T-helper 1 cell treated with Interleukin-12 subunit alpha and Interleukin-12 subunit beta and Interleukin-4 antibody, amounts not matched to agents 30 ng/mL and 1 ng/mL, for 36 hours (primary cell): ENCODE results near the gene HMGN1. TPM values are rescaled to one million over a fixed set of nuclear protein-coding genes. Genes with fewer than 3 reads are reported as not detected.

ENCODE experiments used
- intact Hi-C: fragments of 100-400 bp; cut with micrococcal nuclease; formaldehyde crosslinking; loops from one replicate; pipeline ENCODE4 v1.15.1; 2024
- total RNA-seq: library from RNA; stranded (reverse); gene quantifications from 2 replicates; pipeline ENCODE4 v1.2.3, GENCODE V29; 2022

HMGN1 gene
- total RNA-seq, 1 donor from 2014 or later: 306 TPM

GRCh38 chr21:39312112-39313041 is 36.5 kb downstream of the HMGN1 start:
- intact Hi-C loops: loop anchor here (1.0 to 2.0 kb wide), 6 partner anchors 37 to 546 kb away; partner anchors contain the start of genes HMGN1, LCA5L and PSMG1

GRCh38 chr21:39311164-39311563 is 37.7 kb downstream of the HMGN1 start:
- intact Hi-C loops: no loop called here

GRCh38 chr21:39307466-39307865 is 41.4 kb downstream of the HMGN1 start:
- intact Hi-C loops: no loop called here

DNA sequence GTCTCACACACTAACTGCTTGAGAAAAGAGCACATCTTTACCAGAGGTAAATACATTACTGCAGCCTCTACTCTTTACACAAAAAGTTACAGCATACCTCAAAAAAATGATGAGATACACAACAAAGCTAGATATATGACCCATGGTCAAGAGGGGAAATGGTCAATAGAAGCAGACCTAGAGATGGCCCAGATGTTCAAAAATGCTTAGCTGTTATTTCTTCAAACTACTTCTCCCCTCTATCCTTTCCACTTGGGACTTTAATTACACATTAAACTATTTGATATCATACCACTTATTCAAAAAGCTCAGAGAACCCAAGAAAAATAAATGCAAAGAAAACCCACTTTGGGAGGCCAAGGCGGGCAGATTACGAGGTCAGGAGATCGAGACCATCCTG is 48.3 kb downstream of the HMGN1 start:
- intact Hi-C loops: no loop called here

DNA sequence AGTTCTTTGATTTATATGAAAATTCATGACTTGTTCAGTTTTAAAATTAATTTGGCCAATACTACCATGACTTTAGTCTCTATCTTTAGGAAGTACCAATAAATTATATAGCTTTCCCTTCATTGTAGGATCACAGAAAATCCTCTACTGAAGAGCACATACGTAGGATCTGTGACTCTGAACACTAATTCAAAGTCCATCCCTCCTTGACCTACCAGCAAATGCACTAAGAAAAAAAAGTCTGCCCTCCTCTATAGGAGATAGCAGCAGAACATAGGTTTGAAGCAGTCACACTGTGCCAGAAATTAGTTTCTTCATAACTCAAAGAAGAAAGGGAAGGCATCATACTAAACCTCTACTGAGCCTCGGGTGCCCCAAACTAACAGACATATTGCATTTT is 52.0 kb downstream of the HMGN1 start:
- intact Hi-C loops: no loop called here

Other genes starting within 250 kb of the HMGN1 start
- 58.5 and 66.1 TPM in 2 replicates for gene PSMG1, start 165.6 kb downstream of the HMGN1 start, total RNA-seq
- 40.5 and 40.8 TPM in 2 replicates for gene BRWD1, start 35.5 kb downstream of the HMGN1 start, total RNA-seq
- 0.07 TPM in 1 of 2 replicates, not detected in the other for gene LCA5L, start 96.7 kb upstream of the HMGN1 start, total RNA-seq
- gene SH3BGR, start 102.9 kb upstream of the HMGN1 start, total RNA-seq: 1.0 and 1.2 TPM in 2 replicates